Pancreas (tissue), 10 donors: ENCODE measurements around the gene RANGAP1. TPM values are rescaled to one million over a fixed set of nuclear protein-coding genes. Genes with fewer than 3 reads are reported as not detected.

ENCODE experiments used
- ATAC-seq, 4 donors: fragments of 200-7000 bp; cut with Tn5 transposase; one replicate each; pipeline versions ENCODE4 v1.8.0 to v1.9.1; 2020; ENCODE audit warnings: mild to moderate bottlenecking in 4 of 4, moderate library complexity in 4 of 4
- DNase-seq, 6 donors: peaks; one replicate each; pipeline ENCODE4 v3.0.0-alpha.2; 2020
- FAIRE-seq: peaks from 2 replicates; lab custom pipeline; 2012; peaks lifted over from hg19 to GRCh38; lab: Jason Lieb, UNC
- H3K27ac ChIP-seq, 4 donors: fragments of 200-600 bp; sonication (generic); 1 replicate in 3 of 4; 2 replicates in 1 of 4; pipeline versions ENCODE4 v1.5.0 to v1.8.0; 2020
- H3K27me3 ChIP-seq, 4 donors: fragments of 200-600 bp; one replicate each; pipeline ENCODE4 v1.8.0; 2021
- H3K36me3 ChIP-seq, 3 donors: fragments of 200-600 bp; sonication (generic) in 1 of 3; one replicate each; pipeline versions ENCODE4 v1.5.0 to v1.8.0; 2020 to 2021
- H3K4me1 ChIP-seq, 3 donors: fragments of 200-600 bp; one replicate each; pipeline ENCODE4 v1.8.0; 2021
- H3K4me3 ChIP-seq, 4 donors: fragments of 200-600 bp; sonication (generic) in 2 of 4; one replicate each; pipeline versions ENCODE4 v1.5.0 to v1.8.0; 2020 to 2021
- H3K9me3 ChIP-seq, 4 donors: fragments of 200-600 bp; one replicate each; pipeline ENCODE4 v1.8.0; 2021
- CTCF ChIP-seq, 4 donors: fragments of 200-600 bp; sonication (generic) in 3 of 4; IDR thresholded peaks; one replicate each; pipeline versions ENCODE4 v1.5.0 to v1.8.0; 2021; ENCODE audit warnings: antibody characterized with exemption in 4 of 4
- WGBS, 2 donors: extraction: QIAGEN DNeasy Blood & Tissue Kit; methylation state at CpG; one replicate each; pipeline ENCODE4 v1.1.7; 2013; 5-methylcytosine and 5-hydroxymethylcytosine counted together
- intact Hi-C, 3 donors: fragments of 100-400 bp; cut with DNase I; formaldehyde crosslinking; loops; one replicate each; pipeline versions ENCODE4 v1.11.1 to v1.14.2; 2022
- polyA plus RNA-seq, 2 donors: library from polyadenylated mRNA; stranded (reverse); fragments of 200-250 nt; gene quantifications; one replicate each; pipeline ENCODE4 v1.2.3, GENCODE V29; 2013
- total RNA-seq, 6 donors: library from RNA; stranded (reverse); fragmentation: NEBNext Ultra II Directional in 4 of 6; extraction: Animal tissue kit (Norgen Biotek cat#: 25700) in 4 of 6; gene quantifications; one replicate each; pipeline versions ENCODE4 v1.2.1 to v1.2.4, GENCODE V29; 2021 to 2023
- donor health status: healthy with polysubstance abuse.
- donor health status: DM: no; HTN: no; CAD: no; lungs with moderate emphysema.
- donor health status: DM: no; HTN: no; CAD: no.
- donor health status: control.
- donor health status: control.
- donor health status: Bipolar disorder and iron deficiency.
- donor health status: DM: yes; HTN: yes; CAD: no.
- donor health status: DM: no; HTN: no; CAD: no.
- donor health status: DM: no; HTN: no; CAD: no.
- donor health status: DM: yes; HTN: yes; CAD: no.

Gene RANGAP1
- total and polyA plus RNA-seq, 8 donors: 26.8 to 87.9 (median 32.8) TPM

GRCh38 chr22:41204992-41205900 lies 80.7 kb downstream of the RANGAP1 start, which contains the start of gene L3MBTL2:
TSS of gene L3MBTL2 (plus strand) at chr22:41205312. CDS start at chr22:41205363, 51 bp downstream.
- 1% methylated on average over 47 of the region's 47 CpGs for WGBS, 2 donors
- peak; percentile 91 for FAIRE-seq
- no peaks in the 10 kb centered on the region for H3K27me3 ChIP-seq
- intact Hi-C loops: no loop called here
- TF ChIP-seq CTCF (IDR thresholded peaks at IDR 0.05): no peak
- peaks cover 0 to 5% (median 0%) of the 10 kb centered on the region in 3 donors for H3K4me1 ChIP-seq
- peak within 1 kb of the TSS in 3 of 4 donors; percentile 30 to 56 (median 50) for H3K27ac ChIP-seq
- no peaks in the 10 kb centered on the region for H3K9me3 ChIP-seq
- DNase-seq: peak; percentile 95 to 98 (median 96)
- H3K4me3 ChIP-seq: peak within 1 kb of the TSS; percentile 44 to 92 (median 76)
- H3K36me3 ChIP-seq: no peaks in the 10 kb centered on the region
- peak; percentile 100 for ATAC-seq

GRCh38 chr22:41204066-41204465 lies 81.9 kb downstream of the RANGAP1 start:
- intact Hi-C loops: no loop called here
- FAIRE-seq (no peak), ATAC-seq (no peak), DNase-seq (no peak)
- no peak overlapping the region for H3K4me3 ChIP-seq
- H3K9me3 ChIP-seq: no peaks in the 10 kb centered on the region
- H3K27me3 ChIP-seq: no peaks in the 10 kb centered on the region
- no peak overlapping the region for H3K27ac ChIP-seq
- TF ChIP-seq CTCF (IDR thresholded peaks at IDR 0.05): no peak
- no peaks in the 10 kb centered on the region for H3K36me3 ChIP-seq
- 52 to 57% methylated on average over 6 of the region's 6 CpGs for WGBS, 2 donors
- peaks cover 0 to 5% (median 0%) of the 10 kb centered on the region in 3 donors for H3K4me1 ChIP-seq

GRCh38 chr22:41203118-41203517 lies 82.9 kb downstream of the RANGAP1 start:
- ATAC-seq (no peak), DNase-seq (no peak), FAIRE-seq (no peak)
- intact Hi-C loops: no loop called here
- Histone ChIP-seq H3K4me1 (peaks cover 0 to 5% (median 4%) of the 10 kb centered on the region in 3 donors), H3K36me3 (no peaks in the 10 kb centered on the region), H3K27ac (no peak overlapping the region), H3K4me3 (no peak overlapping the region), H3K9me3 (no peaks in the 10 kb centered on the region), H3K27me3 (no peaks in the 10 kb centered on the region)
- WGBS, 2 donors: 81 to 92% methylated on average over 2 of the region's 2 CpGs
- no peak for TF ChIP-seq CTCF (IDR thresholded peaks at IDR 0.05)

- Histone ChIP-seq H3K4me1 (peaks cover 0 to 8% (median 4%) of the 10 kb centered on the region in 3 donors), H3K36me3 (no peaks in the 10 kb centered on the region), H3K4me3 (no peak overlapping the region), H3K9me3 (no peaks in the 10 kb centered on the region), H3K27me3 (no peaks in the 10 kb centered on the region), H3K27ac (no peak overlapping the region)
- DNase-seq (no peak), ATAC-seq (no peak), FAIRE-seq (no peak)
- WGBS, 2 donors: 31 to 32% methylated on average over 10 of the region's 10 CpGs
- no peak for TF ChIP-seq CTCF (IDR thresholded peaks at IDR 0.05)
- intact Hi-C loops: no loop called here
Measured at GRCh38 chr22:41201141-41201540, 84.8 kb downstream of the RANGAP1 start.
